GM23338 (cell line): Measurements from ENCODE around the gene ITGB6. TPM values are rescaled to one million over a fixed set of nuclear protein-coding genes. Genes with fewer than 3 reads are reported as not detected.

ENCODE experiments used
- ATAC-seq: fragments of 200-7000 bp; cut with Tn5 transposase; 3 replicates; pipeline ENCODE4 v1.9.1; 2020
- DNase-seq: peaks from one replicate; pipeline ENCODE4 v3.0.0-alpha.2; 2015; ENCODE audit warnings: low spot score
- H2AFZ ChIP-seq: fragments of 200-600 bp; sonication (generic); 2 replicates; pipeline ENCODE4 v1.8.0; 2016; ENCODE audit warnings: antibody characterized with exemption, mild to moderate bottlenecking, moderate library complexity
- H3F3A ChIP-seq: fragments of 200-600 bp; sonication (generic); replicated peaks from 2 replicates; pipeline ENCODE4 v1.8.0; 2017; ENCODE audit warnings: antibody characterized with exemption, mixed run types, low read depth
- H3K27ac ChIP-seq: fragments of 200-600 bp; sonication (generic); 2 replicates; pipeline ENCODE4 v1.6.1; 2016; ENCODE audit warnings: low read depth
- H3K27me3 ChIP-seq: fragments of 200-600 bp; sonication (generic); 2 replicates; pipeline ENCODE4 v1.8.0; 2016; ENCODE audit warnings: mild to moderate bottlenecking, mixed run types, moderate library complexity; ENCODE audit not compliant: insufficient read depth
- H3K36me3 ChIP-seq: fragments of 200-600 bp; sonication (generic); 2 replicates; pipeline ENCODE4 v1.8.0; 2016; ENCODE audit warnings: mild to moderate bottlenecking; ENCODE audit not compliant: insufficient read depth
- H3K4me1 ChIP-seq: fragments of 200-600 bp; sonication (generic); 2 replicates; pipeline ENCODE4 v1.8.0; 2016; ENCODE audit warnings: mild to moderate bottlenecking, moderate library complexity; ENCODE audit not compliant: insufficient read depth
- H3K4me2 ChIP-seq: fragments of 200-600 bp; sonication (generic); 2 replicates; pipeline ENCODE4 v1.7.1; 2017; ENCODE audit warnings: mixed run types
- H3K4me3 ChIP-seq: fragments of 200-600 bp; sonication (generic); 2 replicates; pipeline ENCODE4 v1.6.1; 2016; ENCODE audit warnings: mixed run types
- H3K79me2 ChIP-seq: fragments of 200-600 bp; sonication (generic); replicated peaks from 2 replicates; pipeline ENCODE4 v1.8.0; 2017; ENCODE audit warnings: mild to moderate bottlenecking; ENCODE audit not compliant: insufficient read depth
- H3K9me2 ChIP-seq: fragments of 200-600 bp; sonication (generic); 2 replicates; pipeline ENCODE4 v1.8.0; 2017; ENCODE audit not compliant: insufficient read depth
- H4K20me1 ChIP-seq: fragments of 200-600 bp; sonication (generic); replicated peaks from 2 replicates; pipeline ENCODE4 v1.8.0; 2017; ENCODE audit warnings: mild to moderate bottlenecking; ENCODE audit not compliant: insufficient read depth
- H3K27ac Mint-ChIP-seq: 2 replicates; pipeline ENCODE4 v1.8.0; 2020; ENCODE audit warnings: inconsistent platforms, mild to moderate bottlenecking, moderate library complexity, mixed read lengths
- H3K27me3 Mint-ChIP-seq: 3 replicates; pipeline ENCODE4 v1.8.0; 2022; ENCODE audit warnings: low read depth, mild to moderate bottlenecking, moderate library complexity, mixed read lengths, inconsistent platforms; ENCODE audit not compliant: insufficient read depth, poor library complexity
- H3K36me3 Mint-ChIP-seq: 3 replicates; pipeline ENCODE4 v1.8.0; 2021; ENCODE audit warnings: low read depth, mild to moderate bottlenecking, inconsistent platforms, moderate library complexity, mixed read lengths
- H3K4me1 Mint-ChIP-seq: 3 replicates; pipeline ENCODE4 v1.8.0; 2020; ENCODE audit warnings: mild to moderate bottlenecking, inconsistent platforms, mixed read lengths
- H3K4me3 Mint-ChIP-seq: 3 replicates; pipeline ENCODE4 v1.8.0; 2021; ENCODE audit warnings: moderate library complexity, mild to moderate bottlenecking, inconsistent platforms, mixed read lengths
- H3K9me3 Mint-ChIP-seq: 3 replicates; pipeline ENCODE4 v1.8.0; 2020; ENCODE audit warnings: moderate library complexity, mild to moderate bottlenecking, inconsistent platforms, mixed read lengths
- CREB1 ChIP-seq: fragments of 250-450 bp; sonication (Bioruptor Pico); IDR thresholded peaks from 2 replicates; pipeline ENCODE4 v1.5.0; 2020; ENCODE audit warnings: low read depth, mild to moderate bottlenecking, moderate library complexity
- EZH2 ChIP-seq: fragments of 200-600 bp; sonication (generic); IDR thresholded peaks from one replicate; pipeline ENCODE4 v1.8.0; 2017; ENCODE audit warnings: antibody characterized with exemption, mild to moderate bottlenecking, low read depth; ENCODE audit not compliant: unreplicated experiment
- EZH2phosphoT487 ChIP-seq: fragments of 200-600 bp; sonication (generic); IDR thresholded peaks from one replicate; pipeline ENCODE4 v1.8.1; 2018; ENCODE audit warnings: antibody characterized with exemption; ENCODE audit not compliant: unreplicated experiment
- JUNB ChIP-seq: IDR thresholded peaks from one replicate; pipeline ENCODE4 v1.6.1; 2016; ENCODE audit warnings: antibody characterized with exemption; ENCODE audit not compliant: unreplicated experiment
- NANOG ChIP-seq: IDR thresholded peaks from 2 replicates; pipeline ENCODE4 v1.6.1; 2016; ENCODE audit warnings: antibody characterized with exemption, borderline replicate concordance
- POLR2AphosphoS5 ChIP-seq: IDR thresholded peaks from 2 replicates; pipeline ENCODE4 v1.6.1; 2016; ENCODE audit warnings: antibody characterized with exemption, low read depth
- REST ChIP-seq: IDR thresholded peaks from one replicate; pipeline ENCODE4 v1.6.1; 2018; ENCODE audit warnings: antibody characterized with exemption; ENCODE audit not compliant: unreplicated experiment
- STAT1 ChIP-seq: IDR thresholded peaks from one replicate; pipeline ENCODE4 v1.6.1; 2016; ENCODE audit warnings: antibody characterized with exemption; ENCODE audit not compliant: unreplicated experiment
- ZNF114 ChIP-seq: fragments of 250-450 bp; sonication (Bioruptor Pico); IDR thresholded peaks from 2 replicates; pipeline ENCODE4 v1.5.0; 2020; ENCODE audit warnings: mild to moderate bottlenecking, moderate library complexity
- ZNF331 ChIP-seq: fragments of 250-450 bp; sonication (Bioruptor Pico); IDR thresholded peaks from 2 replicates; pipeline ENCODE4 v1.5.0; 2020; ENCODE audit warnings: low read depth, mild to moderate bottlenecking, moderate library complexity
- polyA plus RNA-seq: library from polyadenylated mRNA; unstranded; fragments of >200 nt; fragmentation: Nextera tagmentation; extraction: Ambion mirVana; gene quantifications from 2 replicates; pipeline ENCODE4 v1.2.1, GENCODE V29; 2016
- total RNA-seq: library from RNA; depleted of rRNA; stranded (reverse); fragments of >200 nt; shearing (Covaris generic); gene quantifications from 2 replicates; pipeline ENCODE4 v1.2.3, GENCODE V29; 2014
- TF ChIP-seq, protein P1 (sequence below): fragments of 250-450 bp; sonication (Bioruptor Pico); IDR thresholded peaks from 2 replicates; pipeline ENCODE4 v1.5.0; 2020; ENCODE audit warnings: mild to moderate bottlenecking, moderate library complexity
- TF ChIP-seq, protein P2 (sequence below), 2 experiments: fragments of 200-600 bp in 1 of 2; sonication (generic) in 1 of 2; conservative IDR thresholded peaks; 2 replicates each; pipeline versions ENCODE4 v1.5.1 to v1.6.1; 2016 to 2017; ENCODE audit warnings: antibody characterized with exemption in 2 of 2, low read depth in 2 of 2, mild to moderate bottlenecking in 2 of 2, moderate library complexity in 1 of 2
- TF ChIP-seq, protein P3 (sequence below): IDR thresholded peaks from 2 replicates; pipeline ENCODE4 v1.6.1; 2016; ENCODE audit warnings: antibody characterized with exemption

Gene ITGB6
- total and polyA plus RNA-seq, 2 experiments from 2014 or later: not detected

- peaks cover 4% of the 10 kb centered on the region for H3K27me3 Mint-ChIP-seq
- no peaks in the 10 kb centered on the region for H3K36me3 ChIP-seq
- no peak overlapping the region for H3K27ac ChIP-seq
- TF ChIP-seq POLR2AphosphoS5 (no peak), REST (no peak), CREB1 (no peak), STAT1 (no peak), ZNF331 (no peak), EZH2phosphoT487 (no peak), NANOG (no peak), EZH2 (no peak), ZNF114 (CRISPR knock-in tag) (no peak), JUNB (no peak)
- TF ChIP-seq, protein P1, sequence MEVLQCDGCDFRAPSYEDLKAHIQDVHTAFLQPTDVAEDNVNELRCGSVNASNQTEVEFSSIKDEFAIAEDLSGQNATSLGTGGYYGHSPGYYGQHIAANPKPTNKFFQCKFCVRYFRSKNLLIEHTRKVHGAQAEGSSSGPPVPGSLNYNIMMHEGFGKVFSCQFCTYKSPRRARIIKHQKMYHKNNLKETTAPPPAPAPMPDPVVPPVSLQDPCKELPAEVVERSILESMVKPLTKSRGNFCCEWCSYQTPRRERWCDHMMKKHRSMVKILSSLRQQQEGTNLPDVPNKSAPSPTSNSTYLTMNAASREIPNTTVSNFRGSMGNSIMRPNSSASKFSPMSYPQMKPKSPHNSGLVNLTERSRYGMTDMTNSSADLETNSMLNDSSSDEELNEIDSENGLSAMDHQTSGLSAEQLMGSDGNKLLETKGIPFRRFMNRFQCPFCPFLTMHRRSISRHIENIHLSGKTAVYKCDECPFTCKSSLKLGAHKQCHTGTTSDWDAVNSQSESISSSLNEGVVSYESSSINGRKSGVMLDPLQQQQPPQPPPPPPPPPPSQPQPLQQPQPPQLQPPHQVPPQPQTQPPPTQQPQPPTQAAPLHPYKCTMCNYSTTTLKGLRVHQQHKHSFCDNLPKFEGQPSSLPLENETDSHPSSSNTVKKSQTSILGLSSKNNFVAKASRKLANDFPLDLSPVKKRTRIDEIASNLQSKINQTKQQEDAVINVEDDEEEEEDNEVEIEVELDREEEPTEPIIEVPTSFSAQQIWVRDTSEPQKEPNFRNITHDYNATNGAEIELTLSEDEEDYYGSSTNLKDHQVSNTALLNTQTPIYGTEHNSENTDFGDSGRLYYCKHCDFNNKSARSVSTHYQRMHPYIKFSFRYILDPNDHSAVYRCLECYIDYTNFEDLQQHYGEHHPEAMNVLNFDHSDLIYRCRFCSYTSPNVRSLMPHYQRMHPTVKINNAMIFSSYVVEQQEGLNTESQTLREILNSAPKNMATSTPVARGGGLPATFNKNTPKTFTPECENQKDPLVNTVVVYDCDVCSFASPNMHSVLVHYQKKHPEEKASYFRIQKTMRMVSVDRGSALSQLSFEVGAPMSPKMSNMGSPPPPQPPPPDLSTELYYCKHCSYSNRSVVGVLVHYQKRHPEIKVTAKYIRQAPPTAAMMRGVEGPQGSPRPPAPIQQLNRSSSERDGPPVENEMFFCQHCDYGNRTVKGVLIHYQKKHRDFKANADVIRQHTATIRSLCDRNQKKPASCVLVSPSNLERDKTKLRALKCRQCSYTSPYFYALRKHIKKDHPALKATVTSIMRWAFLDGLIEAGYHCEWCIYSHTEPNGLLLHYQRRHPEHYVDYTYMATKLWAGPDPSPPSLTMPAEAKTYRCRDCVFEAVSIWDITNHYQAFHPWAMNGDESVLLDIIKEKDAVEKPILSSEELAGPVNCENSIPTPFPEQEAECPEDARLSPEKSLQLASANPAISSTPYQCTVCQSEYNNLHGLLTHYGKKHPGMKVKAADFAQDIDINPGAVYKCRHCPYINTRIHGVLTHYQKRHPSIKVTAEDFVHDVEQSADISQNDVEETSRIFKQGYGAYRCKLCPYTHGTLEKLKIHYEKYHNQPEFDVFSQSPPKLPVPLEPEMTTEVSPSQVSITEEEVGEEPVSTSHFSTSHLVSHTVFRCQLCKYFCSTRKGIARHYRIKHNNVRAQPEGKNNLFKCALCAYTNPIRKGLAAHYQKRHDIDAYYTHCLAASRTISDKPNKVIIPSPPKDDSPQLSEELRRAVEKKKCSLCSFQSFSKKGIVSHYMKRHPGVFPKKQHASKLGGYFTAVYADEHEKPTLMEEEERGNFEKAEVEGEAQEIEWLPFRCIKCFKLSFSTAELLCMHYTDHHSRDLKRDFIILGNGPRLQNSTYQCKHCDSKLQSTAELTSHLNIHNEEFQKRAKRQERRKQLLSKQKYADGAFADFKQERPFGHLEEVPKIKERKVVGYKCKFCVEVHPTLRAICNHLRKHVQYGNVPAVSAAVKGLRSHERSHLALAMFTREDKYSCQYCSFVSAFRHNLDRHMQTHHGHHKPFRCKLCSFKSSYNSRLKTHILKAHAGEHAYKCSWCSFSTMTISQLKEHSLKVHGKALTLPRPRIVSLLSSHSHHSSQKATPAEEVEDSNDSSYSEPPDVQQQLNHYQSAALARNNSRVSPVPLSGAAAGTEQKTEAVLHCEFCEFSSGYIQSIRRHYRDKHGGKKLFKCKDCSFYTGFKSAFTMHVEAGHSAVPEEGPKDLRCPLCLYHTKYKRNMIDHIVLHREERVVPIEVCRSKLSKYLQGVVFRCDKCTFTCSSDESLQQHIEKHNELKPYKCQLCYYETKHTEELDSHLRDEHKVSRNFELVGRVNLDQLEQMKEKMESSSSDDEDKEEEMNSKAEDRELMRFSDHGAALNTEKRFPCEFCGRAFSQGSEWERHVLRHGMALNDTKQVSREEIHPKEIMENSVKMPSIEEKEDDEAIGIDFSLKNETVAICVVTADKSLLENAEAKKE (CRISPR knock-in tag): no peak
- TF ChIP-seq, protein P2, sequence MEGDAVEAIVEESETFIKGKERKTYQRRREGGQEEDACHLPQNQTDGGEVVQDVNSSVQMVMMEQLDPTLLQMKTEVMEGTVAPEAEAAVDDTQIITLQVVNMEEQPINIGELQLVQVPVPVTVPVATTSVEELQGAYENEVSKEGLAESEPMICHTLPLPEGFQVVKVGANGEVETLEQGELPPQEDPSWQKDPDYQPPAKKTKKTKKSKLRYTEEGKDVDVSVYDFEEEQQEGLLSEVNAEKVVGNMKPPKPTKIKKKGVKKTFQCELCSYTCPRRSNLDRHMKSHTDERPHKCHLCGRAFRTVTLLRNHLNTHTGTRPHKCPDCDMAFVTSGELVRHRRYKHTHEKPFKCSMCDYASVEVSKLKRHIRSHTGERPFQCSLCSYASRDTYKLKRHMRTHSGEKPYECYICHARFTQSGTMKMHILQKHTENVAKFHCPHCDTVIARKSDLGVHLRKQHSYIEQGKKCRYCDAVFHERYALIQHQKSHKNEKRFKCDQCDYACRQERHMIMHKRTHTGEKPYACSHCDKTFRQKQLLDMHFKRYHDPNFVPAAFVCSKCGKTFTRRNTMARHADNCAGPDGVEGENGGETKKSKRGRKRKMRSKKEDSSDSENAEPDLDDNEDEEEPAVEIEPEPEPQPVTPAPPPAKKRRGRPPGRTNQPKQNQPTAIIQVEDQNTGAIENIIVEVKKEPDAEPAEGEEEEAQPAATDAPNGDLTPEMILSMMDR (conservative IDR thresholded peaks at IDR 0.05; ENCODE audit: low read depth in 2 of 2): no peak
- TF ChIP-seq, protein P3, sequence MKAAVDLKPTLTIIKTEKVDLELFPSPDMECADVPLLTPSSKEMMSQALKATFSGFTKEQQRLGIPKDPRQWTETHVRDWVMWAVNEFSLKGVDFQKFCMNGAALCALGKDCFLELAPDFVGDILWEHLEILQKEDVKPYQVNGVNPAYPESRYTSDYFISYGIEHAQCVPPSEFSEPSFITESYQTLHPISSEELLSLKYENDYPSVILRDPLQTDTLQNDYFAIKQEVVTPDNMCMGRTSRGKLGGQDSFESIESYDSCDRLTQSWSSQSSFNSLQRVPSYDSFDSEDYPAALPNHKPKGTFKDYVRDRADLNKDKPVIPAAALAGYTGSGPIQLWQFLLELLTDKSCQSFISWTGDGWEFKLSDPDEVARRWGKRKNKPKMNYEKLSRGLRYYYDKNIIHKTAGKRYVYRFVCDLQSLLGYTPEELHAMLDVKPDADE: no peak
- no peak for ATAC-seq
- no peaks in the 10 kb centered on the region for H3F3A ChIP-seq
- H3K9me3 Mint-ChIP-seq: no peaks in the 10 kb centered on the region
- no peak overlapping the region for H3K4me2 ChIP-seq
- 0 out of 2 replicates have a peak, but pooled peaks cover 14% of the 10 kb centered on the region for H3K9me2 ChIP-seq
- H3K4me3 ChIP-seq: no peak overlapping the region
- no peaks in the 10 kb centered on the region for H3K4me1 ChIP-seq
- no peaks in the 10 kb centered on the region for H3K36me3 Mint-ChIP-seq
- no peak for DNase-seq
- H3K4me1 Mint-ChIP-seq: no peaks in the 10 kb centered on the region; the same call in 1 of the 3 replicates
- H2AFZ ChIP-seq: no peak overlapping the region
- no peaks in the 10 kb centered on the region for H3K79me2 ChIP-seq
- no peaks in the 10 kb centered on the region for H3K27me3 ChIP-seq
- H4K20me1 ChIP-seq: no peaks in the 10 kb centered on the region
- H3K27ac Mint-ChIP-seq: no peak overlapping the region
- no peak overlapping the region for H3K4me3 Mint-ChIP-seq
These were observed 13.4 kb upstream of the ITGB6 start for GRCh38 chr2:160213511-160213910.
